GM12878 (cell line): ENCODE data around the gene IL1R2. TPM values are rescaled to one million over a fixed set of nuclear protein-coding genes. Genes with fewer than 3 reads are reported as not detected.

ENCODE experiments used
- ATAC-seq: fragments of 200-7000 bp; cut with Tn5 transposase; 3 replicates; pipeline ENCODE4 v1.9.1; 2020; ENCODE audit warnings: mild to moderate bottlenecking, moderate library complexity
- BruUV-seq: library from RNA; stranded (reverse); fragments of 400-500 nt; replicated peaks from 2 replicates; lab custom pipeline; 2021; lab: Mats Ljungman, UMichigan
- CTCF ChIA-PET: fragments of 300-600 bp; sonication (Branson Sonifier 250); formaldehyde crosslinking; extraction: SDS; loops from one replicate; lab custom pipeline; 2021; ENCODE audit warnings: inconsistent platforms; lab: Yijun Ruan, JAX
- POLR2A ChIA-PET: fragments of 350-600 bp; formaldehyde crosslinking; extraction: SDS; loops from one replicate; lab custom pipeline; 2021; ENCODE audit warnings: inconsistent platforms; lab: Charles Lee
- RAD21 ChIA-PET: fragments of 300-600 bp; sonication (Branson Sonifier 250); formaldehyde crosslinking; loops from one replicate; lab custom pipeline; 2023; ENCODE audit warnings: antibody characterized with exemption; ENCODE audit not compliant: unreplicated experiment; lab: Charles Lee
- SMC1A ChIA-PET: fragments of 300-600 bp; sonication (Branson Sonifier 250); formaldehyde crosslinking; loops from one replicate; lab custom pipeline; 2023; ENCODE audit not compliant: unreplicated experiment, uncharacterized antibody; lab: Charles Lee
- DNase-seq: peaks from one replicate; pipeline ENCODE4 v3.0.0-alpha.2; 2011; ENCODE audit warnings: low read depth, low spot score
- FAIRE-seq: peaks from 3 replicates; lab custom pipeline; 2011; peaks lifted over from hg19 to GRCh38; lab: Jason Lieb, UNC
- H2AFZ ChIP-seq: 2 replicates; pipeline ENCODE4 v1.6.0; 2011; ENCODE audit warnings: low read depth, low read length, control low read depth; ENCODE audit not compliant: control insufficient read depth
- H3K27ac ChIP-seq: 2 replicates; pipeline ENCODE4 v1.5.1; 2011; ENCODE audit warnings: control low read depth; ENCODE audit not compliant: control insufficient read depth, insufficient read depth
- H3K27me3 ChIP-seq, 2 experiments: replicated peaks in 1 of 2; 2 replicates each; pipeline versions ENCODE4 v1.6.0 to v1.6.1; 2011; ENCODE audit warnings: low read length in 1 of 2; ENCODE audit not compliant: control insufficient read depth in 2 of 2, insufficient read depth in 2 of 2
- H3K36me3 ChIP-seq, 2 experiments: 2 replicates each; pipeline ENCODE4 v1.5.1; 2011; ENCODE audit warnings: low read length in 1 of 2; ENCODE audit not compliant: control insufficient read depth in 2 of 2, insufficient read depth in 2 of 2
- H3K4me1 ChIP-seq: 2 replicates; pipeline ENCODE4 v1.6.1; 2011; ENCODE audit warnings: mild to moderate bottlenecking, low read length, moderate library complexity, mixed read lengths; ENCODE audit not compliant: control insufficient read depth, insufficient read depth
- H3K4me2 ChIP-seq: 2 replicates; pipeline ENCODE4 v1.6.0; 2011; ENCODE audit warnings: control low read depth; ENCODE audit not compliant: control insufficient read depth, insufficient read depth
- H3K4me3 ChIP-seq: fragments of 200-600 bp; sonication (generic); 2 replicates; pipeline ENCODE4 v1.5.1; 2016
- H3K79me2 ChIP-seq: 2 replicates; pipeline ENCODE4 v1.6.0; 2011; ENCODE audit warnings: low read length; ENCODE audit not compliant: control insufficient read depth, insufficient read depth
- H3K9ac ChIP-seq: 2 replicates; pipeline ENCODE4 v1.8.0; 2011; ENCODE audit warnings: low read length, control low read depth, mixed read lengths; ENCODE audit not compliant: control insufficient read depth, insufficient read depth
- H3K9me3 ChIP-seq: replicated peaks from 3 replicates; pipeline ENCODE4 v1.5.1; 2011; ENCODE audit warnings: mild to moderate bottlenecking, low read length; ENCODE audit not compliant: control insufficient read depth, insufficient read depth
- H4K20me1 ChIP-seq: 2 replicates; pipeline ENCODE4 v1.6.0; 2011; ENCODE audit not compliant: control insufficient read depth, insufficient read depth
- HDGF ChIP-seq: fragments of 450-650 bp; IDR thresholded peaks from 2 replicates; pipeline ENCODE4 v1.6.1; 2016; ENCODE audit warnings: antibody characterized with exemption
- WGBS: methylation state at CpG from one replicate; pipeline ENCODE4 v1.1.6; 2016; ENCODE audit warnings: low lambda C conversion rate; ENCODE audit not compliant: insufficient replicate concordance, insufficient coverage; ENCODE audit errors: missing lambda C conversion rate; 5-methylcytosine and 5-hydroxymethylcytosine counted together
- in situ Hi-C: fragments of 300-500 bp; cut with MboI; formaldehyde crosslinking; loops from 9 replicates; pipeline ENCODE4 v1.14.3; 2018; ENCODE audit warnings: mixed read lengths
- intact Hi-C: fragments of 100-400 bp; cut with micrococcal nuclease; formaldehyde crosslinking; loops from one replicate; pipeline ENCODE4 v1.14.2; 2022; ENCODE audit not compliant: unreplicated experiment
- polyA plus RNA-seq, 11 experiments: library from polyadenylated mRNA; depleted of rRNA in 4 of 11; unstranded in 6 of 11; stranded (reverse) in 5 of 11; fragments of >200 nt; fragmentation: Nextera tagmentation in 4 of 11; fragmentation: Illumina TruSeq in 1 of 11; extraction: Ambion mirVana in 4 of 11; extraction: Trizol in 1 of 11; gene quantifications; 1 replicate in 1 of 11; 2 replicates in 10 of 11; pipeline versions ENCODE4 v1.2.1 to v1.2.3, GENCODE V29; 2011 to 2016; ENCODE audit warnings: inconsistent platforms in 2 of 11, missing spikeins in 2 of 11, low read depth in 1 of 11
- total RNA-seq, 4 experiments: library from RNA; depleted of rRNA in 3 of 4; stranded (reverse); fragments of >200 nt in 3 of 4; fragmentation: Illumina TruSeq in 1 of 4; extraction: Trizol in 1 of 4; gene quantifications; 2 replicates each; pipeline versions ENCODE4 v1.2.1 to v1.2.3, GENCODE V29; 2013 to 2021
- TF ChIP-seq, protein P1 (sequence below): fragments of 450-650 bp; IDR thresholded peaks from 2 replicates; pipeline ENCODE4 v1.6.1; 2018; ENCODE audit warnings: borderline replicate concordance, mild to moderate bottlenecking; ENCODE audit not compliant: partially characterized antibody
- TF ChIP-seq, protein P2 (sequence below): fragments of 150-350 bp; IDR thresholded peaks from 2 replicates; pipeline ENCODE4 v1.6.1; 2014; ENCODE audit warnings: mild to moderate bottlenecking, low read depth, low read length

Gene IL1R2
- total and polyA plus RNA-seq, 10 of the 15 experiments (the other 5 are each of a cell fraction or from before 2014, with no cell fraction given) = 0.44 to 6.4 (median 0.62) TPM

DNA sequence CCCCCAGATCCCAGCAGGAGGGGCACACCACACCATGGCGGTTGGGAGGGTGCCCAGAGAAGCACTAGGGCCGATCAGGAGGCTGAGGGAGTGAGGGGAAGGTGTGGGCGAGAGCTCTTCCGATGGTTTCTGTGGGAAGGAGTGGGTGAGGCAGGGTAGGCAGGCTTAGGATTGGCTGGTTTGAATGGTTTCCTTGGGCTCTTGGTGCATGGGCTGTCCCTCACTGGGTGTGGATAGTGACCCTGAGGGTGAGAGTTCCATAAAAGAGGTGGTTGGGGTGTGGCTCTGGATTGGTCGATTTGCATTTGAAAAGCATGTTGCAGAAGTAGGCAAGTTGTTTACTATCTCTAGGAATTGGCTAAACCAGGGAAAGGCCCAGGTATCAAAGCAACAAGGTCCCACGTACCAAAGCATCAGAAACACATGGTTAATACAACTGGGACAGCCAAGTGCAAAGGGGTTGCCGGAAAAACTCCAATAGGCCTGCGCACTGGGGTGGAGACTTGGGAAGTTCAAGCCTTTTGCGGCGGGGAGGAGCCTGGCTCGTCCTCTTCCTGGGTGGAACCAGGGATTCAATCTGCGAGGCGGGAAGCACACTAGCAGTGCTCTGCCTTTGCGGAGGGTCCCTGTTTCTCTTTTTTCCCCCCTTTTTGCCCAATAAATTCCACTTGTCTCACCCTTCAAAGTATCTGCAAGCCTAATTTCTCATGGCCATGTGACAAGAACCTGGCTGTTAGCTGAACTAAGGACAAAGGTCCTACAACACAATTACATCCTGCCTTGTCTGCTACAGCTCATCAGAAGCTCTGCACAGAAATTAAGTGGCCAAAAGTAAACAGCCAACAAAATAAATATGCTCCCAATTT lies 43.2 kb downstream of the IL1R2 start:
- 0 out of 2 replicates have a peak, but pooled peaks have one; percentile 29 for TF ChIP-seq HDGF
- TF ChIP-seq, protein P1, sequence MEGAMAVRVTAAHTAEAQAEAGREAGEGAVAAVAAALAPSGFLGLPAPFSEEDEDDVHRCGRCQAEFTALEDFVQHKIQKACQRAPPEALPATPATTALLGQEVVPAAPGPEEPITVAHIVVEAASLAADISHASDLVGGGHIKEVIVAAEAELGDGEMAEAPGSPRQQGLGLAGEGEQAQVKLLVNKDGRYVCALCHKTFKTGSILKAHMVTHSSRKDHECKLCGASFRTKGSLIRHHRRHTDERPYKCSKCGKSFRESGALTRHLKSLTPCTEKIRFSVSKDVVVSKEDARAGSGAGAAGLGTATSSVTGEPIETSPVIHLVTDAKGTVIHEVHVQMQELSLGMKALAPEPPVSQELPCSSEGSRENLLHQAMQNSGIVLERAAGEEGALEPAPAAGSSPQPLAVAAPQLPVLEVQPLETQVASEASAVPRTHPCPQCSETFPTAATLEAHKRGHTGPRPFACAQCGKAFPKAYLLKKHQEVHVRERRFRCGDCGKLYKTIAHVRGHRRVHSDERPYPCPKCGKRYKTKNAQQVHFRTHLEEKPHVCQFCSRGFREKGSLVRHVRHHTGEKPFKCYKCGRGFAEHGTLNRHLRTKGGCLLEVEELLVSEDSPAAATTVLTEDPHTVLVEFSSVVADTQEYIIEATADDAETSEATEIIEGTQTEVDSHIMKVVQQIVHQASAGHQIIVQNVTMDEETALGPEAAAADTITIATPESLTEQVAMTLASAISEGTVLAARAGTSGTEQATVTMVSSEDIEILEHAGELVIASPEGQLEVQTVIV = no peak
- TF ChIP-seq, protein P2, sequence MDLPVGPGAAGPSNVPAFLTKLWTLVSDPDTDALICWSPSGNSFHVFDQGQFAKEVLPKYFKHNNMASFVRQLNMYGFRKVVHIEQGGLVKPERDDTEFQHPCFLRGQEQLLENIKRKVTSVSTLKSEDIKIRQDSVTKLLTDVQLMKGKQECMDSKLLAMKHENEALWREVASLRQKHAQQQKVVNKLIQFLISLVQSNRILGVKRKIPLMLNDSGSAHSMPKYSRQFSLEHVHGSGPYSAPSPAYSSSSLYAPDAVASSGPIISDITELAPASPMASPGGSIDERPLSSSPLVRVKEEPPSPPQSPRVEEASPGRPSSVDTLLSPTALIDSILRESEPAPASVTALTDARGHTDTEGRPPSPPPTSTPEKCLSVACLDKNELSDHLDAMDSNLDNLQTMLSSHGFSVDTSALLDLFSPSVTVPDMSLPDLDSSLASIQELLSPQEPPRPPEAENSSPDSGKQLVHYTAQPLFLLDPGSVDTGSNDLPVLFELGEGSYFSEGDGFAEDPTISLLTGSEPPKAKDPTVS = no peak
- H3K4me2 ChIP-seq = no peak overlapping the region
- H3K4me3 ChIP-seq = no peak overlapping the region
- no peaks in the 10 kb centered on the region for H3K27me3 ChIP-seq
- no peaks in the 10 kb centered on the region for H3K36me3 ChIP-seq
- peaks cover 5% of the 10 kb centered on the region for H3K4me1 ChIP-seq
- no peak overlapping the region for H2AFZ ChIP-seq
- no peaks in the 10 kb centered on the region; the same call in 2 of the 3 replicates for H3K9me3 ChIP-seq
- DNase-seq (no peak), FAIRE-seq (no peak), ATAC-seq (no peak)
- H4K20me1 ChIP-seq = no peaks in the 10 kb centered on the region
- no peak overlapping the region for H3K27ac ChIP-seq
- H3K9ac ChIP-seq = no peak overlapping the region
- ChIA-PET SMC1A (interaction anchor here (1.0 to 9.9 kb wide), 6 partner anchors 8 to 51 kb away, joined by 3 to 72 read pairs (median 6); no protein-coding TSS in a partner anchor), CTCF (interaction anchor here (1.0 to 15.7 kb wide), 4 partner anchors 15 to 203 kb away, joined by 3 to 370 read pairs (median 4); no protein-coding TSS in a partner anchor), RAD21 (interaction anchor here (0.7 to 3.5 kb wide), 5 partner anchors 22 to 205 kb away, joined by 3 to 26 read pairs (median 4); no protein-coding TSS in a partner anchor), POLR2A (no interaction called here)
- no TSS peak for BruUV-seq
- in situ Hi-C loops (no loop called here), intact Hi-C loops (no loop called here)
- 43% methylated on average over 14 of the region's 14 CpGs for WGBS
- H3K79me2 ChIP-seq = no peaks in the 10 kb centered on the region
